Nephron progenitor cell (in vitro differentiated cells): ENCODE data around the gene RGS14.
"Not testable (repeated sequence)": the region's sequence is repeated elsewhere in the genome, so short reads cannot be mapped to it uniquely, and the experiment has no call there.

Experiments
- DNase-seq: peaks from one replicate; pipeline ENCODE4 v3.0.0; 2021
- H3K27ac Mint-ChIP-seq: 2 replicates; pipeline ENCODE4 v1.8.0; 2021; ENCODE audit warnings: mild to moderate bottlenecking, moderate library complexity, mixed read lengths
- H3K27me3 Mint-ChIP-seq: 2 replicates; pipeline ENCODE4 v1.8.0; 2021; ENCODE audit warnings: mild to moderate bottlenecking, low read depth, mixed read lengths; ENCODE audit not compliant: poor library complexity
- H3K36me3 Mint-ChIP-seq: 2 replicates; pipeline ENCODE4 v1.8.0; 2021; ENCODE audit warnings: low read depth, mixed read lengths
- H3K4me1 Mint-ChIP-seq: 2 replicates; pipeline ENCODE4 v1.8.0; 2021; ENCODE audit warnings: mixed read lengths
- H3K4me3 Mint-ChIP-seq: 2 replicates; pipeline ENCODE4 v1.8.0; 2021; ENCODE audit warnings: mild to moderate bottlenecking, moderate library complexity, mixed read lengths
- H3K9me3 Mint-ChIP-seq: 2 replicates; pipeline ENCODE4 v1.8.0; 2021; ENCODE audit warnings: mild to moderate bottlenecking, moderate library complexity, mixed read lengths
- TF ChIP-seq, protein P1 (sequence below): fragments of 200-600 bp; sonication (generic); IDR thresholded peaks from 2 replicates; pipeline ENCODE4 v1.5.0; 2021; ENCODE audit warnings: antibody characterized with exemption

Gene RGS14

GRCh38 chr5:177336112-177336511, 21.6 kb upstream of the RGS14 start:
- Mint-ChIP-seq H3K4me1 (no peaks in the 10 kb centered on the region), H3K9me3 (no peaks in the 10 kb centered on the region), H3K27me3 (peaks cover 3% of the 10 kb centered on the region), H3K27ac (no peak overlapping the region), H3K36me3 (peaks cover 30% of the 10 kb centered on the region), H3K4me3 (no peak overlapping the region)
- no peak for DNase-seq
- TF ChIP-seq, protein P1, sequence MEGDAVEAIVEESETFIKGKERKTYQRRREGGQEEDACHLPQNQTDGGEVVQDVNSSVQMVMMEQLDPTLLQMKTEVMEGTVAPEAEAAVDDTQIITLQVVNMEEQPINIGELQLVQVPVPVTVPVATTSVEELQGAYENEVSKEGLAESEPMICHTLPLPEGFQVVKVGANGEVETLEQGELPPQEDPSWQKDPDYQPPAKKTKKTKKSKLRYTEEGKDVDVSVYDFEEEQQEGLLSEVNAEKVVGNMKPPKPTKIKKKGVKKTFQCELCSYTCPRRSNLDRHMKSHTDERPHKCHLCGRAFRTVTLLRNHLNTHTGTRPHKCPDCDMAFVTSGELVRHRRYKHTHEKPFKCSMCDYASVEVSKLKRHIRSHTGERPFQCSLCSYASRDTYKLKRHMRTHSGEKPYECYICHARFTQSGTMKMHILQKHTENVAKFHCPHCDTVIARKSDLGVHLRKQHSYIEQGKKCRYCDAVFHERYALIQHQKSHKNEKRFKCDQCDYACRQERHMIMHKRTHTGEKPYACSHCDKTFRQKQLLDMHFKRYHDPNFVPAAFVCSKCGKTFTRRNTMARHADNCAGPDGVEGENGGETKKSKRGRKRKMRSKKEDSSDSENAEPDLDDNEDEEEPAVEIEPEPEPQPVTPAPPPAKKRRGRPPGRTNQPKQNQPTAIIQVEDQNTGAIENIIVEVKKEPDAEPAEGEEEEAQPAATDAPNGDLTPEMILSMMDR: peak; percentile 8

GRCh38 chr5:177336603-177337494, 20.9 kb upstream of the RGS14 start:
- peaks cover 37% of the 10 kb centered on the region for H3K36me3 Mint-ChIP-seq
- peaks cover 3% of the 10 kb centered on the region for H3K27me3 Mint-ChIP-seq
- no peaks in the 10 kb centered on the region for H3K4me1 Mint-ChIP-seq
- no peak overlapping the region for H3K27ac Mint-ChIP-seq
- no peaks in the 10 kb centered on the region for H3K9me3 Mint-ChIP-seq
- H3K4me3 Mint-ChIP-seq: no peak overlapping the region
- TF ChIP-seq, protein P1: no peak
- DNase-seq: no peak

GRCh38 chr5:177338251-177339106, 19.2 kb upstream of the RGS14 start:
- peaks cover 3% of the 10 kb centered on the region for H3K27me3 Mint-ChIP-seq
- no peak overlapping the region for H3K4me3 Mint-ChIP-seq
- no peaks in the 10 kb centered on the region for H3K4me1 Mint-ChIP-seq
- no peak for DNase-seq
- H3K27ac Mint-ChIP-seq: no peak overlapping the region
- no peaks in the 10 kb centered on the region for H3K9me3 Mint-ChIP-seq
- TF ChIP-seq, protein P1: no peak
- H3K36me3 Mint-ChIP-seq: peaks cover 46% of the 10 kb centered on the region

DNA sequence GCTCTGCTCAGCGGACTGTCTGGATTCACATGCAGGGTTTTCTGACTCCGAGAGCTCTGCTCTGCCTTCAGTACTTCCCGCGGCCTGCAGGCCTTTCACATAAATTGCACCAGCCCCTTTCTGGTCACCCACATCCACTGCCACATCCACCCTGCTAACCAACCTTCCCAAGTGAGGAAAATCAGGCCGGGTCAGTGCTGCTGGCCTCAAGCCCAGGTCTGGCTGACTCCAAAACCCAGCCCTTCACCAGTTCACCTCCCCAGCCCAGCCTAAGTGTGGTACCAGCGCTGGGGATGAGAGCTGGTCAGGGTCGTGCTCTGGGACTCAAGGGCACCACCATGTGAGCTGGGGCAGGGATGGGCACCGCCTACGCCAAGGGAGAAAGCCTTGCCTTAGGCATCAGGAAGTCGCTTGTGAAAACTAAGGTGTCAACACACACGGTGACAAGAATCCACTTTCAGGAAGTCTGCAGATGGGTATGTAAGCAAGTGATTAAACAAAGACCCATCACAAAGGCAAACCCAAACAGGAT, 18.6 kb upstream of the RGS14 start:
- TF ChIP-seq, protein P1: no peak
- Mint-ChIP-seq H3K4me3 (no peak overlapping the region), H3K4me1 (no peaks in the 10 kb centered on the region), H3K27ac (no peak overlapping the region), H3K9me3 (no peaks in the 10 kb centered on the region), H3K27me3 (peaks cover 3% of the 10 kb centered on the region), H3K36me3 (peaks cover 42% of the 10 kb centered on the region)
- no peak for DNase-seq

DNA sequence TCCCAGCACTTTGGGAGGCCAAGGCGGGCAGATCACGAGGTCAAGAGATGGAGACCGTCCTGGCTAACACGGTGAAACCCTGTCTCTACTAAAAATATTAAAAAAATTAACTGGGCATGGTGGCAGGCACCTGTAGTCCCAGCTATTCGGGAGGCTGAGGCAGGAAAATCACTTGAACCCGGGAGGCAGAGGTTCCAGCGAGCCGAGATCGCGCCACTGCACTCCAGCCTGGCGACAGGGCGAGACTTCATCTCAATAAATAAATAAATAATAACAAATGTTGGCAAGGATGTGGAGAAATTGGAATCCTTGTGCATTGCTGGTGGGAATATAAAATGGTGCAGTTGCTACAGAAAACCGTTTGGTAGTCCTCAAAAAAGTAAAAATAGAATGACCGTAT, 14.7 kb upstream of the RGS14 start:
- DNase-seq, H3K4me1 Mint-ChIP-seq, H3K27me3 Mint-ChIP-seq, H3K4me3 Mint-ChIP-seq, H3K27ac Mint-ChIP-seq, H3K9me3 Mint-ChIP-seq: not testable (repeated sequence)
- peaks cover 42% of the 10 kb centered on the region for H3K36me3 Mint-ChIP-seq

GRCh38 chr5:177343777-177344176, 13.9 kb upstream of the RGS14 start:
- H3K4me1 Mint-ChIP-seq: peaks cover 5% of the 10 kb centered on the region
- no peak overlapping the region for H3K27ac Mint-ChIP-seq

More at GRCh38 chr5:177343777-177344176, 13.9 kb upstream of the RGS14 start:
- Mint-ChIP-seq H3K9me3 (no peaks in the 10 kb centered on the region), H3K36me3 (peaks cover 42% of the 10 kb centered on the region), H3K4me3 (no peak overlapping the region), H3K27me3 (no peaks in the 10 kb centered on the region)
- DNase-seq: no peak
- TF ChIP-seq, protein P1: no peak
